Measurements from ENCODE around the gene HRAS. TPM values are rescaled to one million over a fixed set of nuclear protein-coding genes. Genes with fewer than 3 reads are reported as not detected.
A peak's percentile ranks its signal among the peaks of the same experiment; 100 is the strongest.

The HRAS gene
- total and polyA plus RNA-seq, 10 donors, result 16.6 to 90.9 (median 31.2) TPM

GRCh38 chr11:569158-569885 is 33.9 kb upstream of the HRAS start:
- H3K36me3 ChIP-seq, result no peaks in the 10 kb centered on the region
- H3K27ac ChIP-seq, result peak overlapping the region; percentile 60 to 88 (median 75)
- TF ChIP-seq, protein P1, sequence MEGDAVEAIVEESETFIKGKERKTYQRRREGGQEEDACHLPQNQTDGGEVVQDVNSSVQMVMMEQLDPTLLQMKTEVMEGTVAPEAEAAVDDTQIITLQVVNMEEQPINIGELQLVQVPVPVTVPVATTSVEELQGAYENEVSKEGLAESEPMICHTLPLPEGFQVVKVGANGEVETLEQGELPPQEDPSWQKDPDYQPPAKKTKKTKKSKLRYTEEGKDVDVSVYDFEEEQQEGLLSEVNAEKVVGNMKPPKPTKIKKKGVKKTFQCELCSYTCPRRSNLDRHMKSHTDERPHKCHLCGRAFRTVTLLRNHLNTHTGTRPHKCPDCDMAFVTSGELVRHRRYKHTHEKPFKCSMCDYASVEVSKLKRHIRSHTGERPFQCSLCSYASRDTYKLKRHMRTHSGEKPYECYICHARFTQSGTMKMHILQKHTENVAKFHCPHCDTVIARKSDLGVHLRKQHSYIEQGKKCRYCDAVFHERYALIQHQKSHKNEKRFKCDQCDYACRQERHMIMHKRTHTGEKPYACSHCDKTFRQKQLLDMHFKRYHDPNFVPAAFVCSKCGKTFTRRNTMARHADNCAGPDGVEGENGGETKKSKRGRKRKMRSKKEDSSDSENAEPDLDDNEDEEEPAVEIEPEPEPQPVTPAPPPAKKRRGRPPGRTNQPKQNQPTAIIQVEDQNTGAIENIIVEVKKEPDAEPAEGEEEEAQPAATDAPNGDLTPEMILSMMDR (IDR thresholded peaks at IDR 0.05 in 8 of 11, conservative IDR thresholded peaks at IDR 0.05 in 3 of 11), result no peak
- TF ChIP-seq POLR2AphosphoS5 (IDR thresholded peaks at IDR 0.05), result no peak
- TF ChIP-seq POLR2A (IDR thresholded peaks at IDR 0.05), result no peak

DNA sequence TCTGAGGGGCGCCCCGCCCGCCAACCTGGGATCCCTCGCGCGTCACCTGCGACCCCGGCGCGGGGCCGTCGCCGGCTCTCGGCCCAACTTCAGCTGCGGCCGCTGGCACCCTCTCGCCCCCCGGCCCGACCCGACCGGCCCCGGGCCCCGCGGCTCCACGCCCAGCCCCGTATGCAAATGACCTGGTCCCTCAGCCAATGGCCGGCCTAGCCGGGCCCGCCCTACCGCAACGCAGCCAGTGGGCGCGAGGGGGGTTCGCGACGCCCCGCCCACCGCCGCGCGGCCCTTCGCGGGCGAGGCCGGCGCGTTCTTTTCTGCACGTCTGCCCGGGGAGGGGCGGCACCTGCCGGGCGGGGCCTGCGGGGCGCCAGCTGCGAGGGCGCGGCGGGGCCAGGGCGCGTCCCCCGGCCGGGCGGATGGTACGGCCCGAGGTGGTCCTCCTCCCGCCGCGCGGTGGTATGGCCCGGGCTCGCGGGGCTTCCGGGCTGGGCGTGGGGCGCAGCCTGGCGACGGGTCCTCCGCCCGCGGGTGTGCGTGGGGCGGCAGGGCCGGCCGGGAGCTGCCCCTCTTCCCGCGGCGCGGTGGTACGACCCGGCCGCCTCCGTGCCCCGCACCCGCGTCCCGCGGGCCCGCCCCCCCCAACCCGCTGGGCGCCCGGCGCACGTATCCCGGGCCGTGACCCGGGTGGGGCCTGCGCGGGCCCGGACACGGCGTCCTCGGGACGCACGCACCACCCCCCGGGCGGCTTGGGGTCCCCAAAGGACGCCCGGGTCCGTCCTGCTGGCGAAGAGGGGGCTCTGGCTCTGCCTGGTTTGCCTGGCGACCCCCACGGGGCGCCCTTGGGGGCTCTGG is 33.2 kb upstream of the HRAS start:
- TF ChIP-seq POLR2AphosphoS5 (IDR thresholded peaks at IDR 0.05) (peak; percentile 74 to 81 (median 76)), POLR2A (IDR thresholded peaks at IDR 0.05) (peak in 1 of 3 donors; percentile 8)
- TF ChIP-seq, protein P1 (IDR thresholded peaks at IDR 0.05 in 8 of 11, conservative IDR thresholded peaks at IDR 0.05 in 3 of 11), result peak in 1 of 11 experiments; percentile 21
- intact Hi-C loops (cut with DNase I; ENCODE audit: low total_unique reads), result no loop called here
- H3K9me3 ChIP-seq, result no peaks in the 10 kb centered on the region
- peak overlapping the region; percentile 60 to 88 (median 75) for H3K27ac ChIP-seq
- peak; percentile 97 for DNase-seq
- peaks cover 0 to 7% (median 0%) of the 10 kb centered on the region in 6 donors for H3K36me3 ChIP-seq
- peak overlapping the region; percentile 34 to 82 (median 53) for H3K4me3 ChIP-seq
- H3K27me3 ChIP-seq (replicated peaks in 1 of 7), result peaks cover 0 to 23% (median 0%) of the 10 kb centered on the region in 7 donors
- peaks cover 5 to 26% (median 14%) of the 10 kb centered on the region in 6 donors for H3K4me1 ChIP-seq
- 0 to 3% (median 1%) methylated on average over 1 to 123 of the region's 123 CpGs for WGBS, 5 donors

More at GRCh38 chr11:569158-569885, 33.9 kb upstream of the HRAS start:
- DNase-seq, result peak; percentile 78
- Histone ChIP-seq H3K4me3 (peak overlapping the region; percentile 34 to 82 (median 53)), H3K4me1 (peaks cover 5 to 29% (median 16%) of the 10 kb centered on the region in 6 donors), H3K9me3 (no peaks in the 10 kb centered on the region), H3K27me3 (replicated peaks in 1 of 7) (peaks cover 0 to 26% (median 3%) of the 10 kb centered on the region in 7 donors)
- intact Hi-C loops (cut with DNase I; ENCODE audit: low total_unique reads), result no loop called here
- 41 to 54% (median 46%) methylated on average over 24 to 36 of the region's 36 CpGs for WGBS, 5 donors

- intact Hi-C loops (cut with DNase I; ENCODE audit: low total_unique reads), result no loop called here
- WGBS, 5 donors, result 27 to 49% (median 35%) methylated on average over 16 to 41 of the region's 41 CpGs
- H3K9me3 ChIP-seq, result no peaks in the 10 kb centered on the region
- peaks cover 0 to 20% (median 0%) of the 10 kb centered on the region in 7 donors for H3K27me3 ChIP-seq (replicated peaks in 1 of 7)
- peak overlapping the region; percentile 38 to 88 (median 66) for H3K27ac ChIP-seq
- H3K4me1 ChIP-seq, result peaks cover 5 to 29% (median 14%) of the 10 kb centered on the region in 6 donors
- peak; percentile 87 for DNase-seq
- peaks cover 0 to 15% (median 3%) of the 10 kb centered on the region in 6 donors for H3K36me3 ChIP-seq
- H3K4me3 ChIP-seq, result peak overlapping the region; percentile 16 to 82 (median 53)
- no peak for TF ChIP-seq POLR2A (IDR thresholded peaks at IDR 0.05)
- TF ChIP-seq, protein P1 (IDR thresholded peaks at IDR 0.05 in 8 of 11, conservative IDR thresholded peaks at IDR 0.05 in 3 of 11), result no peak
- no peak for TF ChIP-seq POLR2AphosphoS5 (IDR thresholded peaks at IDR 0.05)
These were observed 32.4 kb upstream of the HRAS start for GRCh38 chr11:567629-568292.

All from spleen (tissue), 11 donors.